ENCODE measurements around the gene IGF2BP3.
"Not testable (repeated sequence)": the region's sequence is repeated elsewhere in the genome, so short reads cannot be mapped to it uniquely, and the experiment has no call there.

Gene IGF2BP3

GRCh38 chr7:23337374-23337773 is 132.9 kb downstream of the IGF2BP3 start:
- DNase-seq = no peak

- DNase-seq = no peak
Measured at GRCh38 chr7:23336799-23337283, 133.4 kb downstream of the IGF2BP3 start.

GRCh38 chr7:23336086-23336485 is 134.2 kb downstream of the IGF2BP3 start:
- no peak for DNase-seq

GRCh38 chr7:23335621-23336020 is 134.7 kb downstream of the IGF2BP3 start:
- no peak for DNase-seq

GRCh38 chr7:23335136-23335535 is 135.2 kb downstream of the IGF2BP3 start:
- DNase-seq = no peak

- DNase-seq = no peak
Measured at GRCh38 chr7:23334482-23335056, 135.7 kb downstream of the IGF2BP3 start.

GRCh38 chr7:23333671-23334246 is 136.5 kb downstream of the IGF2BP3 start:
- no peak for DNase-seq

GRCh38 chr7:23332910-23333612 is 137.2 kb downstream of the IGF2BP3 start:
- DNase-seq = no peak

- no peak for DNase-seq
Measured at GRCh38 chr7:23332193-23332592, 138.1 kb downstream of the IGF2BP3 start.

- DNase-seq = no peak
Measured at GRCh38 chr7:23331132-23331531, 139.2 kb downstream of the IGF2BP3 start.

GRCh38 chr7:23315366-23315765 is 154.9 kb downstream of the IGF2BP3 start:
- DNase-seq = no peak

GRCh38 chr7:23312141-23312540 is 158.2 kb downstream of the IGF2BP3 start:
- not testable (repeated sequence) for DNase-seq

GRCh38 chr7:23308754-23309153 is 161.5 kb downstream of the IGF2BP3 start:
- no peak for DNase-seq

- no peak for DNase-seq
Measured at GRCh38 chr7:23306936-23307521, 163.3 kb downstream of the IGF2BP3 start.

- DNase-seq = no peak
Measured at GRCh38 chr7:23299770-23300300, 170.5 kb downstream of the IGF2BP3 start.

GRCh38 chr7:23298885-23299769 is 171.2 kb downstream of the IGF2BP3 start, which contains the start of gene MALSU1:
MALSU1 (plus strand) TSS chr7:23299339; CDS start chr7:23299353, 14 bp downstream.
- peak; percentile 59 for DNase-seq

GRCh38 chr7:23298141-23298881 is 172.0 kb downstream of the IGF2BP3 start:
- no peak for DNase-seq

GRCh38 chr7:23295401-23295697 is 174.9 kb downstream of the IGF2BP3 start:
- DNase-seq = no peak

GRCh38 chr7:23294549-23295400 is 175.5 kb downstream of the IGF2BP3 start:
- DNase-seq = no peak

- DNase-seq = no peak
Measured at GRCh38 chr7:23293500-23294073, 176.7 kb downstream of the IGF2BP3 start.

GRCh38 chr7:23292623-23293022 is 177.7 kb downstream of the IGF2BP3 start:
- DNase-seq = no peak
